G401 (cell line): ENCODE data around the gene LRRC8D. TPM values are rescaled to one million over a fixed set of nuclear protein-coding genes. Genes with fewer than 3 reads are reported as not detected.

ENCODE experiments used
- DNase-seq: peaks from one replicate; pipeline ENCODE4 v3.0.0-alpha.2; 2015; ENCODE audit warnings: low spot score
- in situ Hi-C: cut with HindIII; loops from 2 replicates; pipeline ENCODE4 v1.10.0; 2016; ENCODE audit warnings: low sequenced_read_pairs, mixed read lengths
- total RNA-seq: library from RNA; depleted of rRNA; stranded (reverse); fragments of >200 nt; shearing (Covaris generic); gene quantifications from 2 replicates; pipeline ENCODE4 v1.2.3, GENCODE V29; 2014

Gene LRRC8D
- total RNA-seq, 1 experiment from 2014 or later: 57.1 TPM

- DNase-seq: no peak
- in situ Hi-C loops: no loop called here
Observed at GRCh38 chr1:89855413-89856123, 34.7 kb downstream of the LRRC8D start.

DNA sequence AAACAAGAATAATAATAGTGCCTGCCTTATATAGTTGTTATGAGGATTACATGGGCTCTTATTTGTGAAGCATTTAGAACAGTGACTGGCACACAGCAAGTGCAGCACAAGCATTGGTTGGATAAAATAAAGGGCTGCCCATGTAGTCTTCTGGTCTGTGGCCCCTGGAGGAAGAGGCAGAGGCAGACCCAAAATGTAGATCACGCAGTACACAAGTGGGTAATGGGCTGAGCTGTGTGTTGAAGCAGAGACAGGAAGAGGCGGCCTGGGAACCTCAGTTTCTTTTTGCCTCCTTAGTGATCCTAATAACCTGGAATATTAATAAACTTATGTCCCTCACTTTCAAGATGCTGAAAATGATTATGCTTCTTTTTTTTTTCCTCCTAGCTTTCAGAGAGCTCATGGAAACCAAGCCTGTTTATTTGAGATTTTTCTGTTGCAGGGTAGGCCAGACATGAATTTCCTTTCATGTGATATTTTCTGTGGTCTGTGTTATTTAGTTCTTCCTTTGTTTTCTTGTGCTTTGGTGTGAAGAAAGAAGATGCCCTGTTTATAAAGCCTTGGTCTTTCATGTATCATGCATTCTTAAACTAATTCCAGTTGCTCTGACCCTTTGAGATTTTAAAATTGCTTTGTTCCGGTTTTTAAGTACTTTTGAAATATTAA lies 42.5 kb downstream of the LRRC8D start:
- in situ Hi-C loops: no loop called here
- no peak for DNase-seq

DNA sequence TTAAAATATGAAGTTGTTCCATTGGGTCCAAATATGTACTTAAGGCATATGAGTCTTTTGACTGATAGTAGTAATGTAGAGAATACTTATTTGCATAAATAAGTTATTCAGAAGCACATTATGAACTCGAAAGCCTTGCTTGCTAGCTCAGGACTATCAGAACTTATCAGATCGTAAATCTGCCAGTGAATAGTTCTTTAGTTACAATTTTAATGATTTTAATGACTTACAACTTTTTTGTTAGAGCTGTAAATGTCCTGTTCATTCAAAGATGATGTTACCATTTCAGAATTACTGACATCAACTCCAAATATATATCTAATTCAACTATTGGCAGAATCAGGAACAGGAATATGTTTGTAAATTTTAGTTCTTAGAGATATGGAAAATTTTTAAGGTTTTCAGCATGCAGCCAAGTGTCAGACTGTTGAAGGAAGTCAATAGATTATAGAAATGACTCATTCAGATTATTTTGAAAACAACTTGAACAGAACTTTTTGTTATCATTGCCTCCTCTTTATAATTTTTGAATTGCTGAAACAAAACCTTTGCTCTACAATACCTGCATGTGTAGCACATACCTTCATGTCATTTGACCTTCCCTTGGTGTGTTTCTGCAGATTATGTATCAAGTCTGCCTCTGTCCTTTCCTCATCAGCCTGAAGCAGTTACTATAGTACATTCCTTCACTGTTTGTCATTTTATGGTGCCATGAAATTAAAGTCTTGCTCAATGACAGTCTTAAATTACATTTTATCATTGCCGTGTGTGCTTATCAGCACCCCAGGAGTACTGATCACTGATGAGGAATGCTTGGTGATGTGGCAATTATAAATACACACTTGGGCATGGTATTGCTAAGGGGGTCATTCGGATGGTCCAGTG lies 44.9 kb downstream of the LRRC8D start:
- no peak for DNase-seq
- in situ Hi-C loops: no loop called here

GRCh38 chr1:89866568-89866967 lies 45.7 kb downstream of the LRRC8D start:
- no peak for DNase-seq
- in situ Hi-C loops: no loop called here

DNA sequence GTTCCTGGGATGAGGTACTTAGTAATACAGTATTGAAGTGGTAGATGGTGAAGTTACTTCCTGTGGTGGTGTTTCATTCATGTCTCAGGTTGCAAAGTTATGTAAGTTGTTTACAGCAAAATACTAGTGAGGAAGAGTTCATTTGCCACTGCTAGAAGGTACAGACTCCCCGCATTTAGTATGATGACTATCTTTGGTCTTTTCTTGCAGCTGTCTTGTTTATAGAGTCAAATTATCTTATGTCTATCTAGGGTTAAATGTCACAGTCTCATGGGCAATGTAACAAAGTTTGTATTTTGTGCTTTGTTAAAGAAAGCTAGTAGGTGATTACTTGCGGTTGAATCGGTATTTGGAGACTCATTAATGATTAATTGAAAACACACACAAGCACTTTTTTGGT lies 50.2 kb downstream of the LRRC8D start:
- in situ Hi-C loops: no loop called here
- DNase-seq: no peak

DNA sequence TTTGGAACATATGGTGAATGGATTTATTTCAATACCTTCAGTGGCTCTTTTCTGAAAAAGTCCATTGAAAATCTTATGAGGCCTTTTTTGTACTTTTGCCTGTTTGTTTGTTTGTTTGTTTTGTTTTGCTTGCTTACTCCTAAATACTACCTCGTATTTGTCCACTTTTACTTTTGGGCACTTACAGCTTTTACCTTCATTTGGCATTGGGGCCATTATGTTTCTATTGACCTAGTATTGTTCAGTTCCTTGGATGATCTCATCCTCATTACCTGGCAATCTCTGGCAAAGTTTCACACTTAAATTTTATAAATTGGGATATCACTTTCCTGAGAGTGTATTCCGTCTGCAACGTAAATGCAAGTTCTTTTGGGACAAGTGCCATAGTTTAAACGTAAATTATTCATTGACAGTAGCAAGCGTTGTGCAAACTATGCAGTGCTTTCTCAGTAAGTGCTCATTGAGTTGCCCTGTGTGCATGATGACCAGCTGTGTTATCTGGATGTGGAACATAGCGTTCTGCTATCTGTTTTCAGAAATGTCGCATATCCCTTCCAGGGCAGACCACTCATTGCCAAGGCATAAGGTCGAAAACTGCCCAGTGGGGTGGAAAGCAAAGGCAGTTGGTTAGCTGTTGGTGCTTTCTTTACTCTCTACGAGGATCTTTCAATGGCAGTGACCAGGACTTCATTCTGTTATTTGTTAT lies 51.1 kb downstream of the LRRC8D start:
- DNase-seq: no peak
- in situ Hi-C loops: no loop called here

DNA sequence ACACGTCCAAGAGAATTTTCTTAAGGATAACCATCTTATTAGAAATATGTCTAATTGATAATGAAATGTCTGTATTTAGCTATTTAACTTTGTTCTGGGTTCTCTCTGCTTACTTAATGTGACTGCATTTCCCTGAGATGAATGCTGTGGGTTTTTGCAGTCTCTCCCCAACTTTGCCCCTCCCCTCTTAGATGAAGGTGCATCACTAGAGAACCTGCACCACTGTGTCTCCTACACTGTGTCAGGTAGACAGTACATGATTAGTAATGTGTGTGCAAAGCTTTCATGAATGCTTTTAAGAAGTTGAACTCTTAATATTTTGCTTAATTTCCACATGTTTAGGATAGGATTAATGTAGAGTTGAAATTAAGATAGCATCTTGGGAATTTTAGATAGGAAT lies 51.7 kb downstream of the LRRC8D start:
- DNase-seq: no peak
- in situ Hi-C loops: no loop called here

GRCh38 chr1:89873288-89873687 lies 52.5 kb downstream of the LRRC8D start:
- DNase-seq: no peak
- in situ Hi-C loops: no loop called here

DNA sequence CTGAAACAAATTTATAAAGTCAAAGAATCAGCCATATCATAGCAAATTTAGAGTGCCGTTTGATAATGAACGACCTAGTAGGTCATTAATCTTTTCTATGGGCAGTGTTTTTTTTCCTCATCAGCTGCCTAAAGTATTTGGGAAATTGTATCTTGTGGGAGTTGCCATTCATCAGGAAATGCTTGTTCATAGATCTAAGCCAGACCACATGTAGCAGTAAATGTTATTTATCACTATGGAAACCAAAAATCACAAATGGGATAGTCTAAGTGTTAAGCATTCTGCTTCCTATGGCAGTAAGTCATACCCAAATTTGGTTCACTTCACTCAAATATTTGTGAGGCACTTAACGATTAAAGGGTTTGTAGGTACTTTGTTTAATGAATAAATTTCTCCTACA lies 52.9 kb downstream of the LRRC8D start:
- in situ Hi-C loops: no loop called here
- DNase-seq: no peak

- in situ Hi-C loops: no loop called here
- DNase-seq: no peak
Observed at GRCh38 chr1:89876463-89876862, 55.6 kb downstream of the LRRC8D start.

GRCh38 chr1:89877756-89878155 lies 56.9 kb downstream of the LRRC8D start:
- in situ Hi-C loops: no loop called here

GRCh38 chr1:89878256-89878655 lies 57.4 kb downstream of the LRRC8D start:
- in situ Hi-C loops: no loop called here

More at GRCh38 chr1:89877756-89878155, 56.9 kb downstream of the LRRC8D start:
- DNase-seq: no peak

GRCh38 chr1:89880679-89881078 lies 59.8 kb downstream of the LRRC8D start:
- no peak for DNase-seq
- in situ Hi-C loops: no loop called here

More at GRCh38 chr1:89878256-89878655, 57.4 kb downstream of the LRRC8D start:
- no peak for DNase-seq

DNA sequence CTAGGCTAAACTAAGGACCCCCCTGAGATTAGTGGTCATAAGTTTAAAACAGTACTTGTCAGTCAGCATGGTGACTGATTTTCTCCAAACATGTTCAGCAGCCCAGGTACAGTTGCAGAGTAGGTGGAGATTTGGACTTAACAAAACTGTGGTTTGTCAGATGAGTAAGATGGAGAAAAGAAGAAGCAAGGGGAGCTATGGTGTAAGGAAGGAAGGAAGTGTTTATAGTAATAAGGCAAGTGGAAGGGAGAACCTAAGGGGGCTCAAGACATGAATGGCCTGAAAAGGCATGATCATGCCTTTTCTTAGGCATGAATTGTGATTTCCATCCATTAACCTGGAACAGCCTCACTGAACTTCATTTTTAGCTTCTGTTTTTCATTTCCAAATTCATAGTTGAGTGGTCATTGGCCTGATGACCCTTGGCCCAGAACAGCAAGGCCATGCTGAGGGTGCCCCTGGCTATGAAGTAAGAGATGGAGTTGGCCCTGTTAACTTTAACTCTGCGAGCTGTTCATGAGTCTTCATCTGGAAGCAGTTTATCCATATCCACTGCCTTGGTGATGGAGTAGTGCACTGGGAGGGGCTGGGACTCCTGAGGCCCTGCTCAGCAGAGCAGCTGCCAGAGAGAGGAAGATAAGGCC lies 60.7 kb downstream of the LRRC8D start:
- in situ Hi-C loops: no loop called here
- DNase-seq: no peak

DNA sequence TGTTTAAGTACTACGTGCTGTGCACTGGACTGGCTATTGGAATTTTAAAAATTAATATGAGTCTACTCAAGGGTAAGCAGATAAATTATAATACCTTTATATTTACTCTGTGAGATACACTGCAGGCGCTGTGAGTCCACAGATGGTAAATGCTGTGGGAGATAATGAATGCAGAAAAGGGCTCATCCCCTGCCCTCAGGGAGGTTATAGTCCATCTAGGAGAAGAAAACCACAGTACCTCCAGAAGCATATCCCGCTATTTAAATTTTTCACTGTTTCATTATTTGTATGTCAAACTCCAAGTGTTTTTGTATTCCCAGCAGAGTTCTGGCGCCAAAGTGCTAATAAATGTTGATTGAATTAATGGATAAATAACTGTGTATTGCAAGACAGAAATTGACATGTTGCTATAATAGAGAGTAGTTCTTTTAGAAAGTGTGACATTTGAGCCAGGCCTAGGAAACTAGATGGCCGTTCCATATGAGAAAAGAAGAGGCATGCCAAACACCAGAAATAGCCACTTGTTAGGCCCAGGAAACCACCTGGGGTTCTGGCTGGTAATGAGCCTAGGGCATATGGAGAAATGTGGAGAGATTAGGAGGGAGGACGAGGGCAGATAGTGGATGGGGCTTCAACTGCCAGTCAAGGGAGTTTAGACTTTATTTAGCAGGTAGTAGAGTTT lies 61.7 kb downstream of the LRRC8D start:
- in situ Hi-C loops: no loop called here
- DNase-seq: peak; percentile 60

- DNase-seq: no peak
- in situ Hi-C loops: no loop called here
Observed at GRCh38 chr1:89883030-89883379, 62.2 kb downstream of the LRRC8D start.

GRCh38 chr1:89884718-89885596 lies 64.1 kb downstream of the LRRC8D start:
- in situ Hi-C loops: no loop called here
- no peak for DNase-seq

GRCh38 chr1:89887270-89887669 lies 66.4 kb downstream of the LRRC8D start:
- DNase-seq: no peak
- in situ Hi-C loops: no loop called here
